CD14-positive monocyte (primary cell): Measurements from ENCODE around the gene FAM163B. TPM values are rescaled to one million over a fixed set of nuclear protein-coding genes. Genes with fewer than 3 reads are reported as not detected.

Experiments used
- DNase-seq, 3 donors: peaks; one replicate each; pipeline ENCODE4 v3.0.0-alpha.2; 2011 to 2022
- H2AFZ ChIP-seq: 2 replicates; pipeline ENCODE4 v1.6.0; 2012; ENCODE audit warnings: mild to moderate bottlenecking, low read depth, low read length, inconsistent platforms; ENCODE audit not compliant: insufficient read depth, poor library complexity, severe bottlenecking
- H3K27ac ChIP-seq, 2 donors: 1 replicate in 1 of 2; 2 replicates in 1 of 2; pipeline ENCODE4 v1.5.1; 2012 to 2013; ENCODE audit warnings: low read length in 2 of 2, control low read depth in 1 of 2, inconsistent platforms in 1 of 2, low read depth in 1 of 2, mild to moderate bottlenecking in 1 of 2
- H3K27me3 ChIP-seq, 2 donors: one replicate each; pipeline versions ENCODE4 v1.6.0 to v1.6.1; 2011 to 2013; ENCODE audit warnings: low read length in 2 of 2; ENCODE audit not compliant: control insufficient read depth in 2 of 2, insufficient read depth in 2 of 2
- H3K36me3 ChIP-seq, 2 donors: replicated peaks in 1 of 2; 1 replicate in 1 of 2; 2 replicates in 1 of 2; pipeline versions ENCODE4 v1.5.1 to v1.6.1; 2012 to 2013; ENCODE audit warnings: low read length in 2 of 2, control low read depth in 1 of 2, inconsistent platforms in 1 of 2, mild to moderate bottlenecking in 1 of 2; ENCODE audit not compliant: insufficient read depth in 2 of 2, control insufficient read depth in 1 of 2
- H3K4me1 ChIP-seq, 2 donors: 1 replicate in 1 of 2; 2 replicates in 1 of 2; pipeline versions ENCODE4 v1.5.1 to v1.6.1; 2012 to 2013; ENCODE audit warnings: low read length in 2 of 2, control low read depth in 1 of 2, inconsistent platforms in 1 of 2, mild to moderate bottlenecking in 1 of 2, moderate library complexity in 1 of 2; ENCODE audit not compliant: insufficient read depth in 2 of 2, control insufficient read depth in 1 of 2
- H3K4me2 ChIP-seq: replicated peaks from 2 replicates; pipeline ENCODE3; 2012; ENCODE audit warnings: low read length, moderate library complexity, mild to moderate bottlenecking; ENCODE audit not compliant: poor library complexity, severe bottlenecking; ENCODE audit errors: extremely low read depth
- H3K4me3 ChIP-seq, 3 experiments: fragments of 200-600 bp in 1 of 3; sonication (generic) in 1 of 3; replicated peaks in 1 of 3; 1 replicate in 2 of 3; 2 replicates in 1 of 3; pipeline ENCODE4 v1.5.1; 2011 to 2013; ENCODE audit warnings: low read length in 3 of 3, mild to moderate bottlenecking in 3 of 3, control low read depth in 2 of 3, low read depth in 2 of 3, inconsistent platforms in 1 of 3, moderate library complexity in 1 of 3
- H3K79me2 ChIP-seq: 2 replicates; pipeline ENCODE4 v1.6.0; 2012; ENCODE audit warnings: mild to moderate bottlenecking, control low read depth, inconsistent platforms, low read length, moderate library complexity; ENCODE audit not compliant: insufficient read depth
- H3K9ac ChIP-seq: 2 replicates; pipeline ENCODE4 v1.6.0; 2017; ENCODE audit warnings: low read length, mild to moderate bottlenecking; ENCODE audit not compliant: insufficient read depth, poor library complexity, severe bottlenecking
- H3K9me3 ChIP-seq, 2 donors: replicated peaks in 1 of 2; 1 replicate in 1 of 2; 2 replicates in 1 of 2; pipeline versions ENCODE4 v1.5.1 to v1.6.1; 2012 to 2013; ENCODE audit warnings: low read length in 2 of 2, control low read depth in 1 of 2; ENCODE audit not compliant: control insufficient read depth in 1 of 2, insufficient read depth in 1 of 2
- H4K20me1 ChIP-seq: 2 replicates; pipeline ENCODE4 v1.6.0; 2012; ENCODE audit warnings: mild to moderate bottlenecking, low read length, control low read depth, moderate library complexity; ENCODE audit not compliant: insufficient read depth
- H3K27ac Mint-ChIP-seq, 7 donors: one replicate each; pipeline ENCODE4 v1.8.0; 2020; ENCODE audit warnings: mild to moderate bottlenecking in 7 of 7, mixed read lengths in 7 of 7, moderate library complexity in 6 of 7, inconsistent platforms in 2 of 7
- H3K27me3 Mint-ChIP-seq, 3 donors: one replicate each; pipeline ENCODE4 v1.8.0; 2021 to 2022; ENCODE audit warnings: low read depth in 3 of 3, mild to moderate bottlenecking in 3 of 3, mixed read lengths in 3 of 3, moderate library complexity in 3 of 3, inconsistent platforms in 1 of 3
- H3K36me3 Mint-ChIP-seq, 2 donors: one replicate each; pipeline ENCODE4 v1.8.0; 2020; ENCODE audit warnings: mixed read lengths in 2 of 2, inconsistent platforms in 1 of 2, mild to moderate bottlenecking in 1 of 2
- H3K4me1 Mint-ChIP-seq: one replicate; pipeline ENCODE4 v1.8.0; 2020; ENCODE audit warnings: mild to moderate bottlenecking, mixed read lengths
- H3K4me3 Mint-ChIP-seq, 2 donors: one replicate each; pipeline ENCODE4 v1.8.0; 2020; ENCODE audit warnings: mild to moderate bottlenecking in 2 of 2, mixed read lengths in 2 of 2, moderate library complexity in 1 of 2
- H3K9me3 Mint-ChIP-seq, 7 donors: one replicate each; pipeline ENCODE4 v1.8.0; 2020 to 2022; ENCODE audit warnings: mixed read lengths in 7 of 7, mild to moderate bottlenecking in 6 of 7, moderate library complexity in 6 of 7, inconsistent platforms in 2 of 7
- CTCF ChIP-seq: fragments of 200-600 bp; IDR thresholded peaks from one replicate; pipeline ENCODE4 v1.8.0; 2022; ENCODE audit warnings: antibody characterized with exemption, mild to moderate bottlenecking
- WGBS: methylation state at CpG from one replicate; pipeline ENCODE4 v1.1.5; 2013; ENCODE audit warnings: missing lambda C conversion rate; ENCODE audit not compliant: insufficient coverage; 5-methylcytosine and 5-hydroxymethylcytosine counted together
- intact Hi-C, 2 donors: fragments of 100-400 bp; cut with micrococcal nuclease; formaldehyde crosslinking; loops; one replicate each; pipeline versions ENCODE4 v1.15.0 to v1.15.1; 2023
- polyA plus RNA-seq, 3 donors: library from polyadenylated mRNA; depleted of rRNA in 1 of 3; unstranded in 2 of 3; stranded (reverse) in 1 of 3; fragments of 300-500 nt in 2 of 3; fragments of >200 nt in 1 of 3; fragmentation: Illumina TruSeq in 2 of 3; gene quantifications; 1 replicate in 2 of 3; 2 replicates in 1 of 3; pipeline ENCODE4 v1.2.3, GENCODE V29; 2012 to 2021

FAM163B gene
- polyA plus RNA-seq, 3 donors = not detected

GRCh38 chr9:133601746-133602145 lies 7.4 kb downstream of the FAM163B start:
- DNase-seq = no peak
- Histone ChIP-seq H3K9me3 (peaks cover 19 to 26% of the 10 kb centered on the region in 2 donors), H3K36me3 (no peaks in the 10 kb centered on the region), H3K4me3 (no peak overlapping the region), H3K27ac (no peak overlapping the region), H3K9ac (no peak overlapping the region), H3K4me2 (no peak overlapping the region), H3K27me3 (no peaks in the 10 kb centered on the region), H3K4me1 (no peaks in the 10 kb centered on the region), H3K79me2 (no peaks in the 10 kb centered on the region), H2AFZ (no peak overlapping the region), H4K20me1 (no peaks in the 10 kb centered on the region)
- Mint-ChIP-seq H3K27me3 (peaks cover 4 to 8% (median 5%) of the 10 kb centered on the region in 3 donors), H3K4me3 (no peak overlapping the region), H3K4me1 (no peaks in the 10 kb centered on the region), H3K9me3 (peaks cover 12 to 19% (median 16%) of the 10 kb centered on the region in 7 donors), H3K36me3 (no peaks in the 10 kb centered on the region), H3K27ac (no peak overlapping the region)
- intact Hi-C loops = no loop called here
- 88% methylated on average over 6 of the region's 10 CpGs for WGBS
- TF ChIP-seq CTCF = no peak

- H3K36me3 Mint-ChIP-seq = no peaks in the 10 kb centered on the region
- Histone ChIP-seq H3K9ac (no peak overlapping the region), H2AFZ (no peak overlapping the region), H3K4me3 (no peak overlapping the region), H3K36me3 (no peaks in the 10 kb centered on the region), H3K79me2 (no peaks in the 10 kb centered on the region), H3K27ac (no peak overlapping the region), H3K4me1 (no peaks in the 10 kb centered on the region), H4K20me1 (no peaks in the 10 kb centered on the region), H3K9me3 (peaks cover 29 to 33% of the 10 kb centered on the region in 2 donors), H3K27me3 (no peaks in the 10 kb centered on the region), H3K4me2 (no peak overlapping the region)
- H3K9me3 Mint-ChIP-seq = peaks cover 20 to 28% (median 25%) of the 10 kb centered on the region in 7 donors
- 88% methylated on average over 1 of the region's 7 CpGs for WGBS
- H3K27ac Mint-ChIP-seq = no peak overlapping the region
- H3K4me3 Mint-ChIP-seq = no peak overlapping the region
- no peak for DNase-seq
- no peaks in the 10 kb centered on the region for H3K4me1 Mint-ChIP-seq
- peaks cover 2 to 6% (median 4%) of the 10 kb centered on the region in 3 donors for H3K27me3 Mint-ChIP-seq
- intact Hi-C loops = no loop called here
- no peak for TF ChIP-seq CTCF
These were observed 8.4 kb downstream of the FAM163B start for GRCh38 chr9:133600739-133601138.
